GM12875 (cell line): ENCODE measurements around the gene NDUFA13.

Experiments
- H3K4me3 ChIP-seq: one replicate; pipeline ENCODE4 v1.5.1; 2011; ENCODE audit warnings: low read depth, low read length, control low read depth
- CTCF ChIP-seq: IDR thresholded peaks from 2 replicates; pipeline ENCODE4 v1.5.1; 2011; ENCODE audit warnings: low read depth, mild to moderate bottlenecking, control low read depth, inconsistent platforms, low read length, moderate library complexity, borderline replicate concordance; ENCODE audit not compliant: insufficient read depth

NDUFA13 gene

GRCh38 chr19:19486343-19487076, 29.5 kb upstream of the NDUFA13 start:
- TF ChIP-seq CTCF = no peak
- no peak overlapping the region for H3K4me3 ChIP-seq

- H3K4me3 ChIP-seq = no peak overlapping the region
- TF ChIP-seq CTCF = no peak
Measured at GRCh38 chr19:19487077-19487949, 28.7 kb upstream of the NDUFA13 start.

- no peak overlapping the region for H3K4me3 ChIP-seq
- TF ChIP-seq CTCF = no peak
Measured at GRCh38 chr19:19487950-19488874, 27.8 kb upstream of the NDUFA13 start.

- TF ChIP-seq CTCF = no peak
- H3K4me3 ChIP-seq = no peak overlapping the region
Measured at GRCh38 chr19:19488875-19489690, 26.9 kb upstream of the NDUFA13 start.

- H3K4me3 ChIP-seq = no peak overlapping the region
- no peak for TF ChIP-seq CTCF
Measured at GRCh38 chr19:19489804-19490204, 26.2 kb upstream of the NDUFA13 start.
